Activated CD4-positive, CD25-positive, alpha-beta regulatory T cell treated with anti-CD3 and anti-CD28 coated beads, Interleukin-2, amount 50 U/mL, for 72 hours (primary cell): ENCODE data around the gene CACNA1D.
"Not testable (repeated sequence)": the region's sequence is repeated elsewhere in the genome, so short reads cannot be mapped to it uniquely, and the experiment has no call there.

ENCODE experiments used
- DNase-seq: peaks from one replicate; pipeline ENCODE4 v3.0.0; 2021

Gene CACNA1D

DNA sequence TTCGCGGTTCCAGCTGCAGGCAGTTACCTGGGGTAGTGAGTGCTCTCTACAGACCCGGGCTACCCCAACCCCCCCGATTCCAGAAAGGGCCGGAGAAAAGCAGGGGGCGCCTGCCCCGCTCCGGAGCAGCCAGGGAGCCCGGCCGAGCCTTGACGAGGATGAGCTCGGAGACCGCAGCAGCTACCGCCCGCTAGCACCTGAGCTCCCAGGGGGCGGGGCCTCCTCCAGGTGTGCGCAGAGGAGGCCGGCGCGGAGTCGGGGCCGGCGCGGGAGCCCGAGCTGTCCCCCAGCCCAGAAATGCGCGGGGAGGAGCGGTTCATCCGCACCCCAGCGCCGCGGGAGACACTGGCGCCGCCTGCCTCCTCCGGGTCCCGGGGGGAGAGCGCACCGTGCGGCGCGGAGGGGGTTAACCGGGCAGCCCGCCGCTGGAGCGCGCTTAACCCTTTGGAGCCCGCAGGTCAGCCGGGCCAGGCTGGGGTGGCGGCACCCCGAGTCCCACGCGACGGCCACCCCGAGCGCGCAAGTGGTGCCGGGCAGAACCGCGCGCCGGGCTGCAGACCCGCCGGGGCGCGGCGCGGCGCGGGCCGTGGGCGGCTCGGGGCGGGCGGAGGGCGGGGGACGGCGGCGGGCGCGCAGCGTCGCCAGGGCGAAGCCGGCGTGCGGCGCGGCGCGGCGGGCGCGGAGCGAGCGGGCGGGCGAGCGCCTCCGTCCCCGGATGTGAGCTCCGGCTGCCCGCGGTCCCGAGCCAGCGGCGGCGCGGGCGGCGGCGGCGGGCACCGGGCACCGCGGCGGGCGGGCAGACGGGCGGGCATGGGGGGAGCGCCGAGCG is at the start of gene CACNA1D:
Gene CACNA1D (plus strand): TSS at position 649 of the 829 bp plus-strand sequence. CDS start 556 bp downstream, outside the sequence.
- peak; percentile 32 for DNase-seq

DNA sequence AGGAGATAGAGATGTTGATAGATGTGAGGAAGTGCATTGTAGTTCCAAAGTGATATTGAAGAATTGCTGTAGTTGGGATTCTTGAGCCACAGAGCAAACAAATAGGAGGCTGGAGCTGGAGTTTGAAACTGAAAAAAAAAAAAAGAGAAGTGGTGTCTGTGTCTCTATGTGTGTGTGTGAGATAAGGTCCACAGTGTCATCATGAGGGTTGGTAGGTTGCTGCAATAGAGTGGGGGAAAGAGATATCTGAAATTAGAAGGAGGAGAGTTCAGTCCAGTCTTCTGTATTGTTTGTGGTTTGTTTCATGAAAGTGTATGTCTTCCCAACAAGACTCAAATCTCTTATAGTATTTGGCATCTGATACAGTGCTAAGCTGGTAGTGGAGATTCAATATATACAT is 37.3 kb upstream of the CACNA1D start:
- no peak for DNase-seq

- no peak for DNase-seq
Measured at GRCh38 chr3:53460326-53460725, 34.1 kb upstream of the CACNA1D start.

GRCh38 chr3:53464424-53464823 is 30.0 kb upstream of the CACNA1D start:
- no peak for DNase-seq

GRCh38 chr3:53469758-53470157 is 24.7 kb upstream of the CACNA1D start:
- not testable (repeated sequence) for DNase-seq

- DNase-seq: no peak
Measured at GRCh38 chr3:53473422-53473821, 21.0 kb upstream of the CACNA1D start.

DNA sequence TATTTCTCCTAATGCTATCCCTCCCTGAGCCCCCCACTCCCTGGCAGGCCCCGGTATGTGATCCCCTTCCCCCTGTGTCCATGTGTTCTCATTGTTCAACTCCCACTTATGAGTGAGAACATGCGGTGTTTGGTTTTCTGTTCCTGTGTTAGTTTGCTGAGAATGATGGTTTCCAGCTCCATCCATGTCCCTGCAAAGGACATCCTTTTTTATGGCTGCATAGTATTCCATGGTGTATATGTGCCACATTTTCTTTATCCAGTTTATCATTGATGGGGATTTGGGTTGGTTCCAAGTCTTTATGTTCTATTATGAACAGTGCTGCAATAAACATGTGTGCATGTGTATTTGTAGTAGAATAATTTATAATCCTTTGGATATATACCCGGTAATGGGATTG is 18.0 kb upstream of the CACNA1D start:
- not testable (repeated sequence) for DNase-seq

DNA sequence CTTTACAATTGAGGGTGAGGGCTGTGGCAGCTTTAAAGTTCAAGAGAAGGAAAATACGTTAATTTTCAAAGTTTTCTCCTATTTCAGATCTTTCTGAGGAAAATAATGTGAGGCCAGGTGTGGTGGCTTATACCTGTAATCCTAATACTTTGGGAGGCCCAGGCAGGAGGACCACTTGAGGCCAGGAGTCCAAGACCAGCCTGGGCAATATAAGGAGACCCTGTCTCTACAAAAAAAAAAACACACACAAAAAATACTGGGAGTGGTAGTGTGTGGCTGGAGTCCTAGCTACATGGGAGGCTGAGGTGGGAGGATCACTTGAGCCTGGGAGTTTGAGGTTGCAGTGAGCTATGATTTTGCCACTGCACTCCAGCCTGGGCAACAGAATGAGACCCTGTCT is 16.7 kb upstream of the CACNA1D start:
- not testable (repeated sequence) for DNase-seq

DNA sequence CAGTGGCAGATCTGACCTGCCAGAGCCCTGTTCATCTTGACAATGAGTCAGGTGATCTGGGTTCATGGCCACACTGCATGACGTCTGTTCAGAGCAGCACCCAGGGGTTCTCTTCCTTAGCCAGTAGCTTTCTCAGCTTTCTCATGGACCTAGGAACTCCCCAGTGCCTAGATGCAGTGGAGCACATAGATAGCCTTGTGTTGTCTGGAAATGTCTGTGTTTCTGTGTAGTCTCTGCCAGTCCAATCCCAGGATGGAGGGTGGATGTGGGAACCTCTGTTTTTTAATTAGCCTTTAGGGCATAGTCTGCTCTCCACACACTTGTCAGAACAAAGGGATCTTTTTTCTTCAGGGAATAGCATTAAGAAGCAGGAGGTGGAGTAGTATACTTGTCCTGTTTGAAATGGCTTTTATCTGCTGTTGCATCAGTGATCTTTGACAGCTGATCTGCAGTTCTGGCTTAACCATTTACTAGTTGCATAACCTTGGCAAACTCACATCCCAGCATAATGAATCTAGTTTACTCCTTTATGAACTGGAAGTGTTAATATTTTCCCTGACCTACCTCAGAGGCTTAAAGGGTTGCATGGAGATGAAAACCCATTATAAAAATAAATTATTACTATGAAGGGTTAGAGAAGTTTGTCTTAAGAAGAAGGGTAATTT is 16.1 kb upstream of the CACNA1D start:
- DNase-seq: no peak

GRCh38 chr3:53478921-53479664 is 15.3 kb upstream of the CACNA1D start:
- no peak for DNase-seq

DNA sequence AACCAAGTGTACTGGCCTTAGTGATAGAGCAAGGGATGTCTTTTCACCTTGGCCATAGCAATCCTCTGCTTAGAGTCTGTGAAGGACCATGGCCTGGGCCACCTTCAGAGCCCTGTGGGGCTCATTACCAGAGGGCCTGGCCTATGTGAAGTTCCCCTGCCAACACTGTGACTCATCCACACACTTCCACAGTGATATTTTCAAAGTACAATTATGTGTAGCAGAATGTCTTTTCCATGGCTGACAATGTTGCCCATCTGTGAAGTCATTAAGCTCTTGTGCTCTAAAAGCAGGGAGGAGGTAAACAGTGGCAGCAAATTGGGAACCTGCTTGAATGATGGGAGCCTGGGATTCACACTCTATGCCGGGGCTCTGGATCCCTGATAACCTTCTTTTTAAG is 12.2 kb upstream of the CACNA1D start:
- DNase-seq: no peak

DNA sequence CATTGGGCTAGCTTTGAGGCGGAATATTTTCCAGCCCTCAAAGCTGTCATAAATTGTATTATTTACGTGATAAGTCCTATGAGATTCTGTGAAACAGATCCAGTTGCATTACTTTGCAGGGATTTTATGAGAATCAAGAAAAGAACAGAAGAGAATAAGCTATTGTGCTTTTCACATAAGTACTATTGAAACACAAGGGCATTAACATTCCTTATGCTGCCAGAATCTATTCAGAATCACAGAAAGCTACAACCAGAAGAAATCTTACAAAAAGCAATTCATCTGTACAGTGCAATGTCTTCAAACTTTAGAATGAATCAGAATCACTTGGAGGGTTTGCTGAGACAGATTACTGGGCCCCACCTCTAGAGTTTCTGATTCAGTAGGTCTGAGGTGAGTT is 10.6 kb upstream of the CACNA1D start:
- no peak for DNase-seq

- no peak for DNase-seq
Measured at GRCh38 chr3:53484984-53485383, 9.4 kb upstream of the CACNA1D start.

GRCh38 chr3:53485675-53486403 is 8.6 kb upstream of the CACNA1D start:
- no peak for DNase-seq

DNA sequence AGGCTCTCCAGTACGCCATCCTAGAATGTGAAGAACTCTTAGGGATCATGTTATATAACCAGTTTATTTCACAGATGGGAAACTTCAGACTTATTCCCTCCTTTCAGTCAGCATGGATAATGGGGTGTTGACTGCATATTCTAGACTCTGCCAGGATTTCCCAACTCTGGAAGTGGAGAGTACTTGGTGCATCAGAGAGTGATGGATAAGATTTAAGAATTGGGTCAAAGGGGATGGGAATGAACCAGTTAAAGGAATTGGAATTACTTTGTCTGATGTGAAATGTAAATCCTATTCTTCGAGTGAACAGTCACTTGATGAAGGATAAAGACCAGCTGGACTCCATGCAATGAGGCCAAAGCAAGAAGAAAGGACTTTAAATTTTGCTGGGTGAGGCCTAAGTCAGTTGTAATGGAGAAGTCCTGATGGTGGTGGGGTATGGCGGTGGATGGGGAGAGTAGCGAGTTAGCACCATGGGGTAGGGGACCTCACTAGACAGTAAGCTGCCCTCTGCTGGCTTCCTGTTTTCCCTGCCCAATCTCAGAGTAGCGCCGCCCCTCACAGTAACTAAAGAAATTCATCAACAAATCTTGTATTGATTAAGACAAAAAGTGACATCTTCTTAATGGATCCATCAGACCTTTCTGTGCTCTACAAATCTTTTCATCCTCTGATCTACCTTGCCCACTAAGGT is 7.3 kb upstream of the CACNA1D start:
- no peak for DNase-seq

DNA sequence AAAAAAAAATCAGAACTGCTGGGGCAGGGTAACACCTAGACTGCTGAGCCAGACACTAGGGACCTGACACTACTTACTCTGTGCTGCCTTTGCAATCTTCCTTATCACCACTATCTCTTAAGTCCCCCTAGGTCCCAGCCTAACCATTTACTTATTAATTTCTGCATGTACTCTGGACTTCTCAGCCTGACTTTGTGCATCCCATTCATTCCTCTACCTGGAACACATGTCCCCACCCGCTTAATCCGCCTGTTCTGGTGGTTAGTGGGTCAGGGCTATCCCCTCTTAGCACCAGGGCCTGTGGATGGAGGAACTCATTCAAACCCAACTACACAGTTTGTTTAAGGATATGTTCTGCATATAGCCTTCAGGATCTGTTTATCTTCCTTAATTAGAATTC is 5.0 kb upstream of the CACNA1D start:
- DNase-seq: no peak

DNA sequence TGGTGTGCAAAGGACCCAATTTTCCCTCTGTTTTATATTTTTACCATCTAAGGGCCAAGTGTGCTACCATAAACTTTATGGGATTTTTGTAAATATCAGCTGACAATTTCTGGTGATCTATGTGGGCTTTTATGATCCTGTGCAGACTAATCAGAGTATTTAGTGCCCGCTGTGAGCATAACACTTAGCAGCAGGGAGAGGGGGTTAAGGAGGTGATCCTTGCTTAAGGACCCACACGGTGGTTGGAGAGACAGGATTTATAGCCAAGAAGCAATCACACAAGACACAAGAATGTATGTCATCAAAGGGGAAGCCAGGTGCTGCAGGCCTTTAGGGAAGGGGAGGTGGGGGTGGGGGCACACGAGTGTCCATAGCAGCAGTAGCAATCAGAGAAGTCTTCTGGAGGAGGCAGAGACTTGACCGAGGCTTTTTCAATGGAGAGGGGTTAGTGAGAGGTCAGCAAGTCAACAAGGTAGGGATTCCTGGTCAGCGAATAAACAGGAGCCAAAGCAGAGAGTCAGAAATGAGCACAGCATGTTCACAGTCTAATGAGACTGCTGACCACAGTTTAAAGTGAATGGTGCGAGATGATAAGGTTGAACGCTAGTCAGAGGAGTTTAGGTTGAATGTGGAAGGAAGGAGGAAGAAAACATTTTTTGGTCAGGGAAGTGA is 4.5 kb upstream of the CACNA1D start:
- DNase-seq: no peak

GRCh38 chr3:53490459-53490968 is 3.9 kb upstream of the CACNA1D start:
- DNase-seq: no peak

GRCh38 chr3:53491276-53491675 is 3.1 kb upstream of the CACNA1D start:
- no peak for DNase-seq

DNA sequence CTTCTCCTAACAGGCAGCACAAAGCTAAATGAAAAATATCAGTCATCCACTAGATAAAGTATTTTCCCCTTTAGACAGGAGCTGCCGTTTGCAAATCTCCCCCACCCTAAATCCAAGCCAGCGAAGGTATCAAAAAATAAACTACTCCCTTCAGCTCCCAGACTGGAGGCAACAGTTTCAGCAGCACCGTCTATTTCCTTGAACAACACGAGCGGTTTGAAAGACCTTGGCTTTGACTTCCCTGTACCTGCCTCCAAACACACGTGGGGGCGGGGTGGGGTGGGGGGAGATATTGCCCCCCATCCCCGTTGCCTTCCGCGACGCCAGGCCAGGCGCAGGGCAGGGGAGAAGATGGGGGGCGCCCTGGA is 832 bp upstream of the CACNA1D start:
- DNase-seq: no peak

DNA sequence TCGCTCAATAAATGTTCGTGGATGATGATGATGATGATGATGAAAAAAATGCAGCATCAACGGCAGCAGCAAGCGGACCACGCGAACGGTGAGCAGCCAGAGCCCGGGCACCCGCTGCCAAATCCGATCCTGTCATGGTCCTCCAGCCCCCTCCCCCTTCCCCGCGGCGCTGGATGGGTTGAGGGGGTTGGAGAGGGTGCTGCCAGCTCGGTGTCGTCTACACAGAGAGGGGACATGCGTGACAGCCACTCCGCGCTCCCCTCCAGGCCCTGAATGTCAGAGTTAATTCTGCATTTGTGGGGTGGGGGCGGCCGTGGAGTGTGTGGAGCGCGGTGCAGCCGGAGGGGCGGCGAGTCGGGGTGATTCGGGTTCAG is 722 bp downstream of the CACNA1D start:
- no peak for DNase-seq
